GM12875 (cell line): ENCODE results near the gene TSPAN16.

Experiments used
- H3K4me3 ChIP-seq: one replicate; pipeline ENCODE4 v1.5.1; 2011; ENCODE audit warnings: low read depth, low read length, control low read depth
- TF ChIP-seq, protein P1 (sequence below): IDR thresholded peaks from 2 replicates; pipeline ENCODE4 v1.5.1; 2011; ENCODE audit warnings: low read depth, mild to moderate bottlenecking, control low read depth, inconsistent platforms, low read length, moderate library complexity, borderline replicate concordance; ENCODE audit not compliant: insufficient read depth

The TSPAN16 gene

GRCh38 chr19:11268783-11269267, 27.1 kb upstream of the TSPAN16 start:
- TF ChIP-seq, protein P1, sequence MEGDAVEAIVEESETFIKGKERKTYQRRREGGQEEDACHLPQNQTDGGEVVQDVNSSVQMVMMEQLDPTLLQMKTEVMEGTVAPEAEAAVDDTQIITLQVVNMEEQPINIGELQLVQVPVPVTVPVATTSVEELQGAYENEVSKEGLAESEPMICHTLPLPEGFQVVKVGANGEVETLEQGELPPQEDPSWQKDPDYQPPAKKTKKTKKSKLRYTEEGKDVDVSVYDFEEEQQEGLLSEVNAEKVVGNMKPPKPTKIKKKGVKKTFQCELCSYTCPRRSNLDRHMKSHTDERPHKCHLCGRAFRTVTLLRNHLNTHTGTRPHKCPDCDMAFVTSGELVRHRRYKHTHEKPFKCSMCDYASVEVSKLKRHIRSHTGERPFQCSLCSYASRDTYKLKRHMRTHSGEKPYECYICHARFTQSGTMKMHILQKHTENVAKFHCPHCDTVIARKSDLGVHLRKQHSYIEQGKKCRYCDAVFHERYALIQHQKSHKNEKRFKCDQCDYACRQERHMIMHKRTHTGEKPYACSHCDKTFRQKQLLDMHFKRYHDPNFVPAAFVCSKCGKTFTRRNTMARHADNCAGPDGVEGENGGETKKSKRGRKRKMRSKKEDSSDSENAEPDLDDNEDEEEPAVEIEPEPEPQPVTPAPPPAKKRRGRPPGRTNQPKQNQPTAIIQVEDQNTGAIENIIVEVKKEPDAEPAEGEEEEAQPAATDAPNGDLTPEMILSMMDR, result no peak
- H3K4me3 ChIP-seq, result no peak overlapping the region

GRCh38 chr19:11269408-11269807, 26.6 kb upstream of the TSPAN16 start:
- H3K4me3 ChIP-seq, result no peak overlapping the region
- TF ChIP-seq, protein P1, result no peak

GRCh38 chr19:11273296-11273695, 22.7 kb upstream of the TSPAN16 start:
- TF ChIP-seq, protein P1, result no peak
- H3K4me3 ChIP-seq, result no peak overlapping the region

DNA sequence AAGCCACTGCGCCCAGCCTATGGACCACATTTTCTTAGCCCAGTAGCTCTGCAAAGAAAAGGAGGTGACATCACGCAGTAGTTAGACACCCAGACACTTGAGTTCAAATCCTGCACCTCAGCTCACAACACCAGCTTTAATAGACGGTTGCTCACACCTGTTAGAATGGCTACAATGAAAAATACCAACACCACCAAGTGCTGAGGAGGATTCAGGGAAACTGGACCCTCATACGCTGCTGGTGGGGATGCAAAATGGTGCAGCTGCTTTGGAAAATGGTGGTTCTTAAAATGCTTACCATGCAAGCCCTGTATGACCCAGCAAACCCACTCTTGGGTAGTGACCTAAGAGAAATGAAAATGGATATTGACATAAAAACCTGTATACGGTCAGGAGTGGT, 22.0 kb upstream of the TSPAN16 start:
- TF ChIP-seq, protein P1, result no peak
- H3K4me3 ChIP-seq, result no peak overlapping the region

DNA sequence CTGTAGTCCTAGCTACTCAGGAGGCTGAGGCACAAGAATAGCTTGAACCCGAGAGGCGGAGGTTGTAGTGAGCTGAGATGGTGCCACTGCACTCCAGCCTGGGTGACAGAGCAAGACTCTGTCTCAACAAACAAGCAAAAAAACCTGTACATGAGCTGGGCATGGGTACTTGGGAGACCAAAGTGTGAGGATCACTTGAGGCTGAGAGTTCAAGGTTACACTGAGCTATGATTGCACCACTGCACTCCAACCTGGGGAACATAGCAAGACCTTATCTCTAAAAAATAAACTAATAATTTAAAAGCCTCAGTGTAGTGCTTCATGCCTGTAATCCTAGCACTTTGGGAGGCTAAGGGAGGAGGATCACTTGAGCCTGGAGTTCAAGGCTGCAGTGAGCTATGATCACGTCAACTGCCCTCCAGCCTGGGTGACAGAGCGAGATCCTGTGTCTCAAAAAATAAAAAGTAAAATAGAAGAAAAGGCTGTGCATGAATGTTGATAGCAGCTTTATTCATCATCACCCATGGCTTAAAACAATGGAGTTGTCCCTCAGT, 21.4 kb upstream of the TSPAN16 start:
- TF ChIP-seq, protein P1, result no peak
- no peak overlapping the region for H3K4me3 ChIP-seq

GRCh38 chr19:11278670-11279069, 17.3 kb upstream of the TSPAN16 start:
- TF ChIP-seq, protein P1, result no peak
- H3K4me3 ChIP-seq, result no peak overlapping the region

DNA sequence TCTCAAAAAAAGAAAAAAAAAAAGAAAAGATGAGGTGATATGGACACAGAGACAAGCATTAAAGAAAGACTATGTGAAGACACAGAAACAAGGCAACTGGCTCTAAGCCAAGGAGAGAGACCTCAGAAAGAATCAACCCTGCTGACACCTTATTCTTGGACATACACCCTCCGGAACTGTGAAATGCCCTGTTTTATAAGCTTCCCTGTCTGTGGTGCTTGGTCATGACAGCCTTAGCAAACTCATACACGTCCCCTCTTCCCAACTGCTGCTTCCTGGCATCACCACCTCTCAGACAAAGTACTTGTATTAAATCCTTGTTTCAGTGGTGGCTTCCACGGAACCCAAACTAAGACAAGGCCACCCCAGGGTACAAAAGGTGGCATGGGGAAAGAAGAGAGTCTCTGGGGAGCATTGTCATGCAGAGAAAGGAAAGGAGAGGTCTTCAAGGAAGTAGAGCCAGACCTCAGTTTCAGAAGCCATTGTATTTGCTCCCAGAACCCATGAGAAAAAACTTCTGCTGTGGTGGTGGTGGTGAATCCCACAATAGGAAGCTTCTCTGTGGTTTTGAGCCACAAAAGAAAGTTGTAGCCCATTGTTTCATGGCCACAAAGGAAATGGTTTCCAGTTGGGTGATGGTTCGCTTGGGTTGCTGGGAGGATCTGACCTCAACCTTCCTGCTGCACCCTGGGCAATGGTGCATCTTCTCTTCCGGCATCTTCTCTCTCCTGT, 16.3 kb upstream of the TSPAN16 start:
- no peak overlapping the region for H3K4me3 ChIP-seq
- TF ChIP-seq, protein P1, result no peak
